DND-41 (cell line): ENCODE results near the gene RHBDD3.

Experiments used
- ATAC-seq: fragments of 200-7000 bp; cut with Tn5 transposase; 3 replicates; pipeline ENCODE4 v1.9.1; 2021; ENCODE audit warnings: low read depth; ENCODE audit not compliant: insufficient read depth
- DNase-seq: peaks from one replicate; pipeline ENCODE4 v3.0.0-alpha.2; 2020
- H2AFZ ChIP-seq: 2 replicates; pipeline ENCODE4 v1.6.0; 2012; ENCODE audit warnings: low read depth, low read length
- H3K27ac ChIP-seq: 2 replicates; pipeline ENCODE4 v1.5.1; 2012; ENCODE audit warnings: low read length, inconsistent platforms
- H3K27me3 ChIP-seq: fragments of 200-600 bp; sonication (generic); 2 replicates; pipeline ENCODE4 v1.6.0; 2012; ENCODE audit warnings: low read length, mild to moderate bottlenecking, inconsistent platforms; ENCODE audit not compliant: insufficient read depth, poor library complexity
- H3K36me3 ChIP-seq: 2 replicates; pipeline ENCODE4 v1.5.1; 2012; ENCODE audit warnings: low read length, inconsistent platforms; ENCODE audit not compliant: insufficient read depth
- H3K4me1 ChIP-seq: 2 replicates; pipeline ENCODE4 v1.5.1; 2012; ENCODE audit warnings: mild to moderate bottlenecking, low read length; ENCODE audit not compliant: insufficient read depth
- H3K4me2 ChIP-seq: 2 replicates; pipeline ENCODE4 v1.6.0; 2012; ENCODE audit warnings: mild to moderate bottlenecking, moderate library complexity, low read length, inconsistent platforms; ENCODE audit not compliant: insufficient read depth
- H3K4me3 ChIP-seq, 2 experiments: fragments of 200-600 bp in 1 of 2; shearing (Covaris generic) in 1 of 2; 2 replicates each; pipeline ENCODE4 v1.5.1; 2012 to 2016; ENCODE audit warnings: inconsistent platforms in 2 of 2, low read length in 2 of 2, mild to moderate bottlenecking in 2 of 2, low read depth in 1 of 2, moderate library complexity in 1 of 2
- H3K79me2 ChIP-seq: 2 replicates; pipeline ENCODE4 v1.6.0; 2012; ENCODE audit warnings: low read length, inconsistent platforms; ENCODE audit not compliant: insufficient read depth
- H3K9ac ChIP-seq: 2 replicates; pipeline ENCODE4 v1.6.0; 2012; ENCODE audit warnings: low read depth, mild to moderate bottlenecking, inconsistent platforms, low read length, moderate library complexity
- H3K9me3 ChIP-seq: 2 replicates; pipeline ENCODE4 v1.5.1; 2012; ENCODE audit warnings: low read length, moderate library complexity, mild to moderate bottlenecking, inconsistent platforms; ENCODE audit not compliant: insufficient read depth, severe bottlenecking
- H4K20me1 ChIP-seq: 2 replicates; pipeline ENCODE4 v1.6.0; 2012; ENCODE audit warnings: low read length; ENCODE audit not compliant: insufficient read depth
- CTCF ChIP-seq: IDR thresholded peaks from 2 replicates; pipeline ENCODE4 v1.5.1; 2012; ENCODE audit warnings: borderline replicate concordance, low read length, moderate library complexity, mild to moderate bottlenecking; ENCODE audit not compliant: poor library complexity, severe bottlenecking; ENCODE audit errors: extremely low read depth
- EZH2 ChIP-seq: IDR thresholded peaks from 3 replicates; pipeline ENCODE4 v1.6.1; 2012; ENCODE audit warnings: borderline replicate concordance, low read depth, mild to moderate bottlenecking, moderate library complexity, low read length, inconsistent platforms; ENCODE audit not compliant: severe bottlenecking

The RHBDD3 gene

DNA sequence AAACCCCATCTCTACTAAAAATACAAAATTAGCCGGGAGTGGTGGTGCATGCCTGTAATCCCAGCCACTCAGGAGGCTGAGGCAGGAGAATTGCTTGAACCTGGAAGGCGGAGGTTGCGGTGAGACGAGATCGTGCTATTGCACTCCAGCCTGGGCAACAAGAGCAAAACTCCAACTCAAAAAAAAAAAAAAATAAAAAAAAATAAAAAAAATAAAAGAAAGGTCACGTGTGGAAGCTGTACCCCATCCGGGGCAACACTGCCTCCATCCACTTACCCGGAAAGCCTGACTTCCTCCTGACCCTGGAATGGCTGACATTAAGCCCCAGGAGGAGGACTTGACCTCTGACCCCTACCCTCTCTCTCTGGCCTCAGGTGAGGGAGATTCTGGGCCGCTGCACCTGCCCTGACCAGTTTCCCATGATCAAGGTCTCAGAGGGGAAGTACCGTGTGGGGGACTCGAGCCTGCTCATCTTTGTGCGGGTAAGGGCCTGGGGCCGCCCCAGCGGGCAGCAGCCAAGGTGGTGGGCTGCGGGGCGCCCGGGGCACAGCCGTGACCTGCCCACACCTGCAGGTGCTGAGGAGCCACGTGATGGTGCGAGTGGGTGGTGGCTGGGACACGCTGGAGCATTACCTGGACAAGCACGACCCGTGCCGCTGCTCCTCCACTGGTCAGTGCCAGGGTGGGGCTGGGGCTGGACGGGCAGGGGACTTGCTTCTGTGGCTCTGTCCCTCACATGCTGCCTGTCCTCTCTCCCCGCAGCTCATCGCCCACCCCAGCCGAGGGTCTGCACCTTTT lies 42.5 kb upstream of the RHBDD3 start:
- no peaks in the 10 kb centered on the region for H3K36me3 ChIP-seq
- no peaks in the 10 kb centered on the region for H3K9me3 ChIP-seq
- no peak for ATAC-seq
- no peak overlapping the region for H3K4me2 ChIP-seq
- peaks cover 29% of the 10 kb centered on the region for H3K4me1 ChIP-seq
- TF ChIP-seq EZH2, result no peak
- TF ChIP-seq CTCF, result no peak
- H4K20me1 ChIP-seq, result peaks cover 9% of the 10 kb centered on the region; the same call in 1 of the 2 replicates
- H3K79me2 ChIP-seq, result no peaks in the 10 kb centered on the region
- H3K27me3 ChIP-seq, result peaks cover 19% of the 10 kb centered on the region
- no peak overlapping the region for H2AFZ ChIP-seq
- no peak overlapping the region for H3K9ac ChIP-seq
- H3K27ac ChIP-seq, result no peak overlapping the region
- DNase-seq, result no peak
- no peak overlapping the region for H3K4me3 ChIP-seq

GRCh38 chr22:29309332-29310064 lies 41.7 kb upstream of the RHBDD3 start:
- Histone ChIP-seq H3K36me3 (no peaks in the 10 kb centered on the region), H3K9me3 (no peaks in the 10 kb centered on the region), H3K4me1 (peaks cover 25% of the 10 kb centered on the region), H3K27me3 (peaks cover 16% of the 10 kb centered on the region), H4K20me1 (peaks cover 12% of the 10 kb centered on the region; the same call in 1 of the 2 replicates), H2AFZ (no peak overlapping the region), H3K9ac (no peak overlapping the region), H3K27ac (no peak overlapping the region), H3K79me2 (no peaks in the 10 kb centered on the region), H3K4me3 (no peak overlapping the region), H3K4me2 (no peak overlapping the region)
- TF ChIP-seq EZH2, result no peak
- no peak for TF ChIP-seq CTCF
- no peak for ATAC-seq
- no peak for DNase-seq

GRCh38 chr22:29308791-29309262 lies 41.0 kb upstream of the RHBDD3 start:
- no peak overlapping the region for H3K27ac ChIP-seq
- H3K36me3 ChIP-seq, result no peaks in the 10 kb centered on the region
- ATAC-seq (no peak), DNase-seq (no peak)
- H2AFZ ChIP-seq, result no peak overlapping the region
- H4K20me1 ChIP-seq, result peaks cover 8% of the 10 kb centered on the region; the same call in 1 of the 2 replicates
- H3K4me3 ChIP-seq, result no peak overlapping the region
- H3K4me1 ChIP-seq, result peaks cover 19% of the 10 kb centered on the region
- no peaks in the 10 kb centered on the region for H3K79me2 ChIP-seq
- no peak overlapping the region for H3K4me2 ChIP-seq
- H3K9me3 ChIP-seq, result no peaks in the 10 kb centered on the region
- no peak overlapping the region for H3K9ac ChIP-seq
- H3K27me3 ChIP-seq, result peaks cover 11% of the 10 kb centered on the region
- TF ChIP-seq EZH2, result no peak
- TF ChIP-seq CTCF, result no peak
